A549 (cell line): ENCODE measurements around the gene MYF5. TPM values are rescaled to one million over a fixed set of nuclear protein-coding genes. Genes with fewer than 3 reads are reported as not detected.

Experiments
- ATAC-seq, 2 experiments: fragments of 200-7000 bp in 1 of 2; fragments of >200 bp in 1 of 2; cut with Nextera tagmentation in 1 of 2; cut with Tn5 transposase in 1 of 2; 3 replicates each; pipeline versions ENCODE4 v1.8.0 to v1.9.1; 2018 to 2020; ENCODE audit warnings: mild to moderate bottlenecking in 1 of 2, moderate library complexity in 1 of 2
- CTCF ChIA-PET: fragments of 300-600 bp; sonication (Branson Sonifier 250); formaldehyde crosslinking; extraction: SDS; loops from one replicate; lab custom pipeline; 2021; ENCODE audit warnings: antibody characterized with exemption, inconsistent platforms; lab: Yijun Ruan, JAX
- POLR2A ChIA-PET: fragments of 350-600 bp; formaldehyde crosslinking; extraction: SDS; loops from one replicate; lab custom pipeline; 2021; ENCODE audit warnings: antibody characterized with exemption, inconsistent platforms; lab: Yijun Ruan, JAX
- DNase-seq, 2 experiments: peaks; one replicate each; pipeline versions ENCODE4 v3.0.0 to v3.0.0-alpha.2; 2011 to 2016; ENCODE audit warnings: low read depth in 1 of 2, low spot score in 1 of 2
- FAIRE-seq: peaks from 2 replicates; lab custom pipeline; 2011; peaks lifted over from hg19 to GRCh38; lab: Jason Lieb, UNC
- H3K27ac ChIP-seq, 2 experiments: fragments of >200 bp; sonication (Bioruptor Twin); formaldehyde crosslinking; 3 replicates each; pipeline ENCODE4 v1.5.1; 2016 to 2017
- H3K4me1 ChIP-seq: fragments of >200 bp; sonication (Bioruptor Twin); formaldehyde crosslinking; 3 replicates; pipeline ENCODE4 v1.6.1; 2016
- H3K4me2 ChIP-seq: fragments of >200 bp; sonication (Bioruptor Twin); formaldehyde crosslinking; 3 replicates; pipeline ENCODE4 v1.6.1; 2016
- H3K4me3 ChIP-seq: fragments of >200 bp; sonication (Bioruptor Twin); formaldehyde crosslinking; 3 replicates; pipeline ENCODE4 v1.5.1; 2016
- H3K9me3 ChIP-seq: fragments of >200 bp; sonication (Bioruptor Twin); formaldehyde crosslinking; 3 replicates; pipeline ENCODE4 v1.6.1; 2016
- BCL3 ChIP-seq: fragments of >200 bp; sonication (Bioruptor Twin); formaldehyde crosslinking; IDR thresholded peaks from 3 replicates; pipeline ENCODE4 v1.6.1; 2016
- CEBPB ChIP-seq, 2 experiments: fragments of >200 bp in 1 of 2; sonication (Bioruptor Twin) in 1 of 2; formaldehyde crosslinking in 1 of 2; IDR thresholded peaks; 2 replicates each; pipeline ENCODE4 v1.6.1; 2012 to 2016
- CHD2 ChIP-seq: fragments of 150-350 bp; IDR thresholded peaks from 2 replicates; pipeline ENCODE4 v1.6.1; 2014; ENCODE audit warnings: low read length; ENCODE audit not compliant: partially characterized antibody
- CHD4 ChIP-seq: fragments of 200-600 bp; sonication (generic); IDR thresholded peaks from 2 replicates; pipeline ENCODE4 v1.6.1; 2016; ENCODE audit warnings: antibody characterized with exemption, mild to moderate bottlenecking, borderline replicate concordance
- EHMT2 ChIP-seq: fragments of 200-600 bp; sonication (generic); IDR thresholded peaks from 2 replicates; pipeline ENCODE4 v1.6.1; 2016; ENCODE audit warnings: antibody characterized with exemption, low read depth, mild to moderate bottlenecking, moderate library complexity
- FOSB ChIP-seq: fragments of 250-450 bp; sonication (Bioruptor Pico); IDR thresholded peaks from 2 replicates; pipeline ENCODE4 v1.5.0; 2020; ENCODE audit warnings: mild to moderate bottlenecking, moderate library complexity
- FOXS1 ChIP-seq: fragments of 250-450 bp; sonication (Bioruptor Pico); IDR thresholded peaks from 2 replicates; pipeline ENCODE4 v1.5.0; 2020; ENCODE audit warnings: mild to moderate bottlenecking, moderate library complexity
- HOXB13 ChIP-seq: fragments of 250-450 bp; sonication (Bioruptor Pico); IDR thresholded peaks from 2 replicates; pipeline ENCODE4 v1.5.0; 2020; ENCODE audit warnings: low read depth, mild to moderate bottlenecking, moderate library complexity
- KDM1A ChIP-seq: fragments of 200-600 bp; sonication (generic); IDR thresholded peaks from 2 replicates; pipeline ENCODE4 v1.6.1; 2016; ENCODE audit warnings: low read depth, mild to moderate bottlenecking
- MAFK ChIP-seq: fragments of 450-650 bp; IDR thresholded peaks from 2 replicates; pipeline ENCODE4 v1.6.1; 2014; ENCODE audit not compliant: partially characterized antibody
- MAZ ChIP-seq: fragments of 150-350 bp; IDR thresholded peaks from 2 replicates; pipeline ENCODE4 v1.6.1; 2014; ENCODE audit warnings: antibody characterized with exemption, low read depth, low read length, borderline replicate concordance
- MYC ChIP-seq: IDR thresholded peaks from 2 replicates; pipeline ENCODE4 v1.6.1; 2012; ENCODE audit warnings: mild to moderate bottlenecking, inconsistent platforms, low read length, improper control_type of control experiment, borderline replicate concordance
- NR3C1 ChIP-seq: fragments of >200 bp; sonication (Bioruptor Twin); formaldehyde crosslinking; IDR thresholded peaks from 3 replicates; pipeline ENCODE4 v1.6.1; 2017
- POLR2A ChIP-seq: IDR thresholded peaks from 2 replicates; pipeline ENCODE4 v1.6.1; 2012; ENCODE audit warnings: mild to moderate bottlenecking, low read length
- RAD21 ChIP-seq, 2 experiments: fragments of >200 bp in 1 of 2; sonication (Bioruptor Twin) in 1 of 2; formaldehyde crosslinking in 1 of 2; IDR thresholded peaks in 1 of 2; conservative IDR thresholded peaks in 1 of 2; 2 replicates in 1 of 2; 3 replicates in 1 of 2; pipeline ENCODE4 v1.6.1; 2012 to 2018; ENCODE audit warnings: inconsistent platforms in 1 of 2
- RCOR1 ChIP-seq: fragments of 150-350 bp; IDR thresholded peaks from 2 replicates; pipeline ENCODE4 v1.6.1; 2014; ENCODE audit warnings: antibody characterized with exemption, low read length, low read depth
- RFX5 ChIP-seq: fragments of 450-650 bp; IDR thresholded peaks from 2 replicates; pipeline ENCODE4 v1.7.1; 2014; ENCODE audit warnings: antibody characterized with exemption, mild to moderate bottlenecking, moderate library complexity
- RNF2 ChIP-seq: fragments of 200-600 bp; sonication (generic); IDR thresholded peaks from 2 replicates; pipeline ENCODE4 v1.6.1; 2016; ENCODE audit warnings: low read depth, mild to moderate bottlenecking, antibody characterized with exemption, moderate library complexity, borderline replicate concordance
- TFCP2L1 ChIP-seq: fragments of 250-450 bp; sonication (Bioruptor Pico); IDR thresholded peaks from 2 replicates; pipeline ENCODE4 v1.5.0; 2021; ENCODE audit warnings: mild to moderate bottlenecking
- ZFP36 ChIP-seq: fragments of 450-650 bp; IDR thresholded peaks from 2 replicates; pipeline ENCODE4 v1.6.1; 2014; ENCODE audit warnings: borderline replicate concordance; ENCODE audit not compliant: partially characterized antibody
- ZSCAN20 ChIP-seq: fragments of 250-450 bp; sonication (Bioruptor Pico); IDR thresholded peaks from 2 replicates; pipeline ENCODE4 v1.8.0; 2022; ENCODE audit warnings: mild to moderate bottlenecking, moderate library complexity
- WGBS: methylation state at CpG from one replicate; pipeline ENCODE4 v1.1.6; 2017; ENCODE audit errors: missing lambda C conversion rate; 5-methylcytosine and 5-hydroxymethylcytosine counted together
- polyA plus RNA-seq, 4 experiments: library from polyadenylated mRNA; depleted of rRNA in 3 of 4; stranded (reverse); fragments of >200 nt; fragmentation: RNase III in 1 of 4; extraction: RNeasy Plus Mini Kit Qiagen cat#74134 plus additional on column Dnase treatment in 1 of 4; gene quantifications; 2 replicates in 3 of 4; 3 replicates in 1 of 4; pipeline ENCODE4 v1.2.3, GENCODE V29; 2011 to 2017
- TF ChIP-seq, protein P1 (sequence below): fragments of 200-600 bp; sonication (generic); IDR thresholded peaks from 2 replicates; pipeline ENCODE4 v1.6.1; 2016; ENCODE audit warnings: antibody characterized with exemption, mild to moderate bottlenecking, moderate library complexity

The MYF5 gene
- polyA plus RNA-seq, 2 of the 4 experiments (the other 2 are of a cell fraction): not detected

GRCh38 chr12:80745851-80746505 lies 29.3 kb downstream of the MYF5 start:
- ChIA-PET POLR2A (no interaction called here), CTCF (interaction anchor here (0.7 to 1.2 kb wide), 3 partner anchors 12 to 334 kb away, joined by 3 read pairs; no protein-coding TSS in a partner anchor)
- Histone ChIP-seq H3K4me2 (no peak overlapping the region), H3K4me1 (no peaks in the 10 kb centered on the region), H3K27ac (no peak overlapping the region), H3K4me3 (no peak overlapping the region), H3K9me3 (no peaks in the 10 kb centered on the region)
- FAIRE-seq (no peak), ATAC-seq (no peak), DNase-seq (no peak)
- 9% methylated on average over 6 of the region's 6 CpGs for WGBS
- no peak for TF ChIP-seq NR3C1
- TF ChIP-seq RAD21 (conservative IDR thresholded peaks at IDR 0.05 in 1 of 2, IDR thresholded peaks at IDR 0.05 in 1 of 2): no peak
- no peak for TF ChIP-seq ZFP36
- TF ChIP-seq TFCP2L1 (CRISPR knock-in tag): no peak
- no peak for TF ChIP-seq RNF2
- TF ChIP-seq ZSCAN20 (CRISPR knock-in tag): no peak
- TF ChIP-seq RFX5: no peak
- no peak for TF ChIP-seq MAZ
- TF ChIP-seq CHD2: no peak
- no peak for TF ChIP-seq KDM1A
- no peak for TF ChIP-seq BCL3
- no peak for TF ChIP-seq POLR2A

DNA sequence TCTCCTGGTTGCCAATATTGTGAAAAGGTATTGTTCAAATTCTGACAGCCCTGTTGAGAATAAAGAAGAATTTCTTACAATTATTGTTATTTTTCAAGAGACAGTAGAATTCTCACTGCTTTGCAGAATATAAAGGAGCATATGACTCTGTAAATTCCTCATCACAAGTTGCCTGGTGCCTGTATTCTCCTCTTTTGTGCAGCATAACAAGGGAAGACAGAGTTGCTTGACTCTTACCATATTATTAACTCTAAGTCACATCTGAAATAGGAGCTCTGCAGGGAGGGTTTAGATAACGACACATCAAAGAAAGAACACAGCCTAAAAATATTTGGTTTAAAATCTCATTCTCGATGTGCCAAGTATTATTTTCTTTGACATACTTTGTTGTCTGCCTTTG lies 31.1 kb downstream of the MYF5 start:
- TF ChIP-seq EHMT2 (no peak), MYC (no peak), CEBPB (IDR thresholded peaks at IDR 0.05) (no peak), HOXB13 (CRISPR knock-in tag) (no peak), RNF2 (no peak), RCOR1 (no peak), MAFK (no peak), FOSB (CRISPR knock-in tag) (no peak), NR3C1 (no peak), CHD4 (no peak), FOXS1 (CRISPR knock-in tag) (no peak)
- TF ChIP-seq, protein P1, sequence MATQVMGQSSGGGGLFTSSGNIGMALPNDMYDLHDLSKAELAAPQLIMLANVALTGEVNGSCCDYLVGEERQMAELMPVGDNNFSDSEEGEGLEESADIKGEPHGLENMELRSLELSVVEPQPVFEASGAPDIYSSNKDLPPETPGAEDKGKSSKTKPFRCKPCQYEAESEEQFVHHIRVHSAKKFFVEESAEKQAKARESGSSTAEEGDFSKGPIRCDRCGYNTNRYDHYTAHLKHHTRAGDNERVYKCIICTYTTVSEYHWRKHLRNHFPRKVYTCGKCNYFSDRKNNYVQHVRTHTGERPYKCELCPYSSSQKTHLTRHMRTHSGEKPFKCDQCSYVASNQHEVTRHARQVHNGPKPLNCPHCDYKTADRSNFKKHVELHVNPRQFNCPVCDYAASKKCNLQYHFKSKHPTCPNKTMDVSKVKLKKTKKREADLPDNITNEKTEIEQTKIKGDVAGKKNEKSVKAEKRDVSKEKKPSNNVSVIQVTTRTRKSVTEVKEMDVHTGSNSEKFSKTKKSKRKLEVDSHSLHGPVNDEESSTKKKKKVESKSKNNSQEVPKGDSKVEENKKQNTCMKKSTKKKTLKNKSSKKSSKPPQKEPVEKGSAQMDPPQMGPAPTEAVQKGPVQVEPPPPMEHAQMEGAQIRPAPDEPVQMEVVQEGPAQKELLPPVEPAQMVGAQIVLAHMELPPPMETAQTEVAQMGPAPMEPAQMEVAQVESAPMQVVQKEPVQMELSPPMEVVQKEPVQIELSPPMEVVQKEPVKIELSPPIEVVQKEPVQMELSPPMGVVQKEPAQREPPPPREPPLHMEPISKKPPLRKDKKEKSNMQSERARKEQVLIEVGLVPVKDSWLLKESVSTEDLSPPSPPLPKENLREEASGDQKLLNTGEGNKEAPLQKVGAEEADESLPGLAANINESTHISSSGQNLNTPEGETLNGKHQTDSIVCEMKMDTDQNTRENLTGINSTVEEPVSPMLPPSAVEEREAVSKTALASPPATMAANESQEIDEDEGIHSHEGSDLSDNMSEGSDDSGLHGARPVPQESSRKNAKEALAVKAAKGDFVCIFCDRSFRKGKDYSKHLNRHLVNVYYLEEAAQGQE: no peak
- WGBS: 13% methylated on average over 2 of the region's 2 CpGs
- ATAC-seq (no peak), DNase-seq (no peak), FAIRE-seq (no peak)
- POLR2A ChIA-PET: no interaction called here
- CTCF ChIA-PET: no interaction called here
- H3K27ac ChIP-seq: no peak overlapping the region
- H3K4me3 ChIP-seq: no peak overlapping the region
- H3K4me2 ChIP-seq: no peak overlapping the region
- H3K9me3 ChIP-seq: no peaks in the 10 kb centered on the region
- H3K4me1 ChIP-seq: no peaks in the 10 kb centered on the region
